HG03066 (cell line): ENCODE results near the gene SLC25A5.
"Not testable (repeated sequence)": the region's sequence is repeated elsewhere in the genome, so short reads cannot be mapped to it uniquely, and the experiment has no call there.

ENCODE experiments used
- ATAC-seq: cut with Tn5 transposase; IDR thresholded peaks from one replicate; pipeline ENCODE4 v1.9.1; 2021; ENCODE audit warnings: low read depth; ENCODE audit not compliant: unreplicated experiment

The SLC25A5 gene

DNA sequence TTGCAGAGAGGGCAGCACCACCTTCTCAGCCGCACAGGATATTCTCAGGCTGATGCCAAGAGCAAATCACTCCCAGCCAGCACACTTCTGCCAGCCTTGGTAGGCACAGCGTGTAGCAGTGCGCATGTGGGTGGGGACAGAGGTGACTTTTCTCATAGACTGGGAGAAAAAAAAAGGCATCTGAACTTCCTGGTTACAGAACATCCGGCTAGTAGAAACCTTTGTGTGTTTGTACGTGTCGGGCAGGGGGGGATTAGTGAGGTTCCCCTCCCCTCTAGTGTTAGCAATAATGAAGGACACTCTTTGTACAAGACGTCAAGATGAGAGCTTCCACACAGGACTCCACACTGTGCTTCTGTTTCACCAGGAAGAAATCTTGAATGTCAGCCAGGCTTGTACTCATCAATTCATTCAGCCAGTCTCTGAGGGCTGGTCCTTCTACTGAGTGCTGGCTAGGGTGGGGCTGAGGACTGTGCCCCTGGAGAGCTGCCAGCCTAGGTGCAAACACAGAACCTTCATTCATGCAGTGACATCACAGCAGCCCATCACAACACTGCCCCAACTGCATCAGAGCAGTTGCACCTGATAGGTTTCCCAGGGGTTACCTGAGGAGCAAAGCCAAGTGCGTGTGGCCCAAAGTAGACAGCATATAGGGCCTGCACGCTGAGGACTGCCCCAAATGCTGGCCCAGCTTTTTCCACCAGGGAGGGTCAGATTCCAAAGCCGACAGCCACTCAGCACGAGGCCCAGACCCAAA is 34.7 kb downstream of the SLC25A5 start:
- ATAC-seq = no peak

DNA sequence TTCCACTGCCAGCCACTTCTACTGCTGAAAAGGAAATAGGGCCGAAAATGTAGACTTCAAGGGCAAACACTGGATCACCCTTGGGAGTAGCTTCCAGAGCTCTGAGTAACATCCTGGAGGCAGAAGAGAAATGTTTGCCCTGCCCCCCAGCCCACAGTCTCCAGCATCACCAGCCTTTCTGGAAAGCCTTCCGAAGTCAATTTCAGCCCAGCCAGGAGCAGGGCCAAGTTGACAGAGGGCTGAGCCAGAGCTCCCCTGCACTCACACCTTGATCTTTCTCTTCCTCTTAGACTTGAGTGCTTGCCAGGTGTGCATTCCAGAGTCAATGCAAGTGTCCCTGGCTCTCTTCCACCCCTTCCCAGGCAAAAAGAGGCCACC is 35.2 kb downstream of the SLC25A5 start:
- ATAC-seq = no peak

GRCh38 chrX:119505145-119505544 is 36.9 kb downstream of the SLC25A5 start:
- ATAC-seq = not testable (repeated sequence)

- ATAC-seq = no peak
Observed at GRCh38 chrX:119505945-119506344, 37.7 kb downstream of the SLC25A5 start.

DNA sequence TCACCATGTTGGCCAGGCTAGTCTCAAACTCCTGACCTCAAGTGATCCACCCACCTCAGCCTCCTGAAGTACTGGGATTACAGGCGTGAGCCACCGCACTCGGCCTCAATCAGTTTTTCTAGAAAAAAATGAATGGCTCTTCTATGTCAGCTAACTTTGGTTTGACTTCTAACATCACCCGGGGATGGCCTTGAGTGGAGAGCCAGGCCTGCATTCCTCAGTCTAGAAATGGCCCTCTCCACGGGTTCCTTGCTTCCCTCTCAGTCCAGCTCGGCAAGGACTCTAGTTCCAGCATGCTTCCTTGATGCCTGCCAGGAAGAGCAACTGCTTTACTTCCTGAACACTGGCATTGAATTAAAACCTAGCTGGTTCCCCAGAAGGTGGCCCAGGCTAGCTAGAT is 39.0 kb downstream of the SLC25A5 start:
- ATAC-seq = no peak

DNA sequence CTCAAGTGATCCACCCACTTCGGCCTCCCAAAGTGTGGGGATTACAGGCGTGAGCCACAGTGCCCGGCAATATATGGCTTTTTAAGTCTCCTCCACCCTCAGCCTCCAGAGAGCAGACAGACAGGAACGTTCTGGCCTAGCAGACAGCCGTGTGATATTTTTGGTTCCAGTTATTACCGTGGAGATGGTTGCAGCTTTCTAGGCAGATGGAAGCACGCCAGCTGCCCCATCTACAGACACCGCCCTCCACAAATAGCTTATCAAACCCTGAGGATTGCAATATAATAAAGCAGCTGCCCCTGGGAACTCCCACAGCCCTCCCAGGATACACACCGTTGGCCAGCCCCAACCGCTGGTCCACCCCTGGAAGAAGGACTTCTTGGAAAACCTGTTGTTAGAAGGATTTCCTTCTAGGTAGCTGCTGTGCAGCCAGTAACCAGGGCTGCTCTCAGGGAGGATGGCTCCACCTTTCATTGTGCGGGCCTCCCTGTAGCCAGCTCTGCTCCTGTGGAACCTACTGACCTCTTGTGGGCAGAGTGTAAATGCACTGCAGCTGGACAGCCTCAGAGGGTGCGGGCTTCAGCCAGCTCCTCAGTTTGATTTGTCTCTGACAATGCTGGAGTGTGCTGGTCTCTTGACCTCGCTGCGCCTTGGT is 44.0 kb downstream of the SLC25A5 start:
- ATAC-seq = no peak

- no peak for ATAC-seq
Observed at GRCh38 chrX:119516157-119516702, 48.0 kb downstream of the SLC25A5 start.

DNA sequence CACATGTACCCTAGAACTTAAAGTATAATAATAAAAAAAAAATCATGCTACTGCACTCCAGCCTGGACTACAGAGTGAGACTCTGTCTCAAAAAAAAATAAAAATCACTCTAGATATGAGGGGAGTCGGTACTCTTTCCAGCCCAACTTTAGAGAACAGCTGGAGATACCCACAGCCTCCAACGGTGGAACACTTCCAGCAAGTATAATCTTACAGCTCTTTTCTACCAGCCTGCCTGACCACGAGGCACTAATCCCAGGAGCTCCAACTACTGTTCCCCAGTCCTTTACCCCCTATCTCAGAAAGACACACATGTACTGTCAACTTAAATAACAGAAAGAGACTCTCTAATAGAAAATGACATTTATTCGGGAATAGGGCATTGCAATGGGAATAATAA is 50.1 kb downstream of the SLC25A5 start:
- ATAC-seq = no peak
